Neural cell (in vitro differentiated cells): ENCODE results near the gene DPP10. TPM values are rescaled to one million over a fixed set of nuclear protein-coding genes. Genes with fewer than 3 reads are reported as not detected.
"Not testable (repeated sequence)": the region's sequence is repeated elsewhere in the genome, so short reads cannot be mapped to it uniquely, and the experiment has no call there.

Source experiments
- H2AFZ ChIP-seq: fragments of 200-600, 300-800 bp; sonication (generic), shearing (Covaris generic); 2 replicates; pipeline ENCODE4 v1.6.0; 2014; ENCODE audit warnings: low read depth, mild to moderate bottlenecking, antibody characterized with exemption, low read length, moderate library complexity
- H3F3A ChIP-seq: fragments of 200-600 bp; shearing (Covaris generic); 2 replicates; pipeline ENCODE4 v1.6.1; 2016; ENCODE audit warnings: mild to moderate bottlenecking, moderate library complexity, mixed read lengths, antibody characterized with exemption, low read length; ENCODE audit not compliant: insufficient read depth, poor library complexity, severe bottlenecking
- H3K27ac ChIP-seq: fragments of 200-600, 300-800 bp; sonication (generic), shearing (Covaris generic); 2 replicates; pipeline ENCODE4 v1.5.1; 2014; ENCODE audit warnings: mild to moderate bottlenecking, low read length, moderate library complexity
- H3K27me3 ChIP-seq: fragments of 300-800, 200-600 bp; sonication (generic), shearing (Covaris generic); 2 replicates; pipeline ENCODE4 v1.6.0; 2014; ENCODE audit warnings: mild to moderate bottlenecking, low read depth, low read length, moderate library complexity; ENCODE audit not compliant: insufficient read depth
- H3K36me3 ChIP-seq: fragments of 300-800, 200-600 bp; sonication (generic), shearing (Covaris generic); 2 replicates; pipeline ENCODE4 v1.5.1; 2014; ENCODE audit warnings: mild to moderate bottlenecking, antibody characterized with exemption, low read length, moderate library complexity; ENCODE audit not compliant: insufficient read depth
- H3K4me2 ChIP-seq: fragments of 300-800, 200-600 bp; sonication (generic), shearing (Covaris generic); 2 replicates; pipeline ENCODE4 v1.6.0; 2014; ENCODE audit warnings: mild to moderate bottlenecking, low read length
- H3K4me3 ChIP-seq: fragments of 300-800, 200-600 bp; sonication (generic), shearing (Covaris generic); 2 replicates; pipeline ENCODE4 v1.5.1; 2014; ENCODE audit warnings: mild to moderate bottlenecking, low read length, moderate library complexity
- H3K79me2 ChIP-seq: fragments of 200-600 bp; shearing (Covaris generic); replicated peaks from 2 replicates; pipeline ENCODE4 v1.6.0; 2014; ENCODE audit warnings: mild to moderate bottlenecking, low read length, moderate library complexity; ENCODE audit not compliant: insufficient read depth
- H3K9ac ChIP-seq: fragments of 300-800, 200-600 bp; sonication (generic), shearing (Covaris generic); 2 replicates; pipeline ENCODE4 v1.6.1; 2016; ENCODE audit warnings: mild to moderate bottlenecking, low read length, mixed read lengths
- H3K9me2 ChIP-seq: fragments of 200-600 bp; shearing (Covaris generic); 2 replicates; pipeline ENCODE4 v1.6.1; 2016; ENCODE audit warnings: mild to moderate bottlenecking, low read length, mixed read lengths; ENCODE audit not compliant: insufficient read depth
- H3K9me3 ChIP-seq: fragments of 200-600, 300-800 bp; sonication (generic), shearing (Covaris generic); 2 replicates; pipeline ENCODE4 v1.6.1; 2016; ENCODE audit warnings: mild to moderate bottlenecking, mixed run types, low read length, moderate library complexity, mixed read lengths
- H4K20me1 ChIP-seq: fragments of 200-600 bp; shearing (Covaris generic); 2 replicates; pipeline ENCODE4 v1.6.1; 2016; ENCODE audit warnings: mild to moderate bottlenecking, mixed run types; ENCODE audit not compliant: insufficient read depth
- CTCF ChIP-seq: fragments of 450-650 bp; IDR thresholded peaks from 2 replicates; pipeline ENCODE4 v1.5.1; 2014; ENCODE audit warnings: antibody characterized with exemption, mild to moderate bottlenecking, moderate library complexity; ENCODE audit not compliant: poor library complexity, severe bottlenecking
- EP300 ChIP-seq: fragments of 450-650 bp; conservative IDR thresholded peaks from 2 replicates; pipeline ENCODE4 v1.6.1; 2014; ENCODE audit warnings: antibody characterized with exemption, mild to moderate bottlenecking, moderate library complexity; ENCODE audit not compliant: poor library complexity, severe bottlenecking
- EZH2 ChIP-seq: fragments of 200-600, 300-800 bp; shearing (Covaris generic), sonication (generic); IDR thresholded peaks from 2 replicates; pipeline ENCODE4 v1.6.1; 2014; ENCODE audit warnings: antibody characterized with exemption, low read length, borderline replicate concordance, mild to moderate bottlenecking; ENCODE audit not compliant: insufficient read depth, poor library complexity, severe bottlenecking
- MXI1 ChIP-seq: fragments of 450-650 bp; conservative IDR thresholded peaks from 2 replicates; pipeline ENCODE4 v1.6.1; 2014; ENCODE audit warnings: antibody characterized with exemption, mild to moderate bottlenecking; ENCODE audit not compliant: poor library complexity, severe bottlenecking
- POLR2AphosphoS5 ChIP-seq: IDR thresholded peaks from 2 replicates; pipeline ENCODE4 v1.6.1; 2012
- RAD21 ChIP-seq: fragments of 450-650 bp; conservative IDR thresholded peaks from 2 replicates; pipeline ENCODE4 v1.6.1; 2014; ENCODE audit warnings: antibody characterized with exemption, mild to moderate bottlenecking, moderate library complexity
- REST ChIP-seq: IDR thresholded peaks from 2 replicates; pipeline ENCODE4 v1.6.1; 2012; ENCODE audit warnings: borderline replicate concordance
- SMC3 ChIP-seq: fragments of 450-650 bp; conservative IDR thresholded peaks from 2 replicates; pipeline ENCODE4 v1.6.1; 2014; ENCODE audit warnings: antibody characterized with exemption, mild to moderate bottlenecking, moderate library complexity; ENCODE audit not compliant: poor library complexity
- TAF1 ChIP-seq: IDR thresholded peaks from 2 replicates; pipeline ENCODE4 v1.6.1; 2012; ENCODE audit warnings: low read depth
- polyA plus RNA-seq: library from polyadenylated mRNA; depleted of rRNA; stranded (reverse); fragments of >200 nt; gene quantifications from 2 replicates; pipeline ENCODE4 v1.2.3, GENCODE V29; 2014

DPP10 gene
- polyA plus RNA-seq, 1 donor from 2014 or later = 13.9 TPM

DNA sequence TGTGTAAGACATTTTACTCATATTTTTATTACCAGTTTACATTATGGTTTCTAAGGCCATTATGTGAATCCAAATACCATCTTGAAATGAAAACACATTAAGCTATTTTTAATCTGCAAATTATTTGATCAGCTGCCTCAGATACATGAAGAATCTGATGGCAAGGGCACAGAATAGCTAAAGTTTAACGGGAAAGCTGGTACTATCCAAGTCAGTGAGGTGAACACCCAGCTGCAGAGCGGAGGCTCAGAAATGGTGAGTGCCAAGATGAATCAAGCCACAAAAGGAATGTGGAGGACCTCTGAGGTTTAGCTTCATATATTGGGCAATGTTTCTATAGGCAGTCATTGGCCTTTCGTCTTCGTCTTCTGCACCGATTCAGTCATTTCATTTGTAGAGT is 75.1 kb downstream of the DPP10 start:
- Histone ChIP-seq H3K79me2 (no peaks in the 10 kb centered on the region), H3F3A (no peaks in the 10 kb centered on the region), H3K9ac (no peak overlapping the region), H3K4me2 (no peak overlapping the region), H2AFZ (no peak overlapping the region), H3K36me3 (no peaks in the 10 kb centered on the region), H3K9me3 (no peaks in the 10 kb centered on the region), H4K20me1 (no peaks in the 10 kb centered on the region), H3K4me3 (no peak overlapping the region), H3K27ac (no peak overlapping the region), H3K9me2 (no peaks in the 10 kb centered on the region), H3K27me3 (no peaks in the 10 kb centered on the region)
- TF ChIP-seq POLR2AphosphoS5 = no peak
- TF ChIP-seq REST = no peak

DNA sequence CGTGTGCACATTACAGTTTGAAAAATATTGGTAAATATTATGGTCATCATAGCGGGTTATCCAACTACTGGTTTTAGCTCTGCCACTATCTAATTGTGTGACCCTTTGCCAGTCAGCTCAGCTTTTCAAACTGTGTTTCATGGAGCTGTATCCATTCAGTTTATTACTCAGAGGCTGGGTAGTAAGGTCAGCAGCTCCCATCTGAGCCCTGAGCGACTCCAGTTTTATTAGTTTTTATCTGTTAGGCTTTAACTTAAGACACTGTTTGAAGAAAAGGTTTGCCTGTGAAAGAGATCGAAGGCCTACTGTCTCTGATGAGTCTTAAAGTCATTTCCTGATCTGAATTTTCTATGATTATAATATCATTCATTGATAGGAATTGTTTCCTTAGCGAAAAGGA is 76.3 kb downstream of the DPP10 start:
- Histone ChIP-seq H3K9me2 (no peaks in the 10 kb centered on the region), H4K20me1 (no peaks in the 10 kb centered on the region), H3K27me3 (no peaks in the 10 kb centered on the region), H3F3A (no peaks in the 10 kb centered on the region), H3K9ac (no peak overlapping the region), H3K4me3 (no peak overlapping the region), H3K79me2 (no peaks in the 10 kb centered on the region), H3K4me2 (no peak overlapping the region), H2AFZ (no peak overlapping the region), H3K9me3 (no peaks in the 10 kb centered on the region), H3K36me3 (no peaks in the 10 kb centered on the region), H3K27ac (no peak overlapping the region)
- TF ChIP-seq TAF1 = no peak
- no peak for TF ChIP-seq REST
- no peak for TF ChIP-seq SMC3
- TF ChIP-seq EP300 = no peak
- no peak for TF ChIP-seq CTCF
- TF ChIP-seq MXI1 = no peak
- no peak for TF ChIP-seq EZH2
- TF ChIP-seq RAD21 = no peak
- no peak for TF ChIP-seq POLR2AphosphoS5

GRCh38 chr2:114522612-114523011 is 80.2 kb downstream of the DPP10 start:
- H3K9ac ChIP-seq, H3K9me2 ChIP-seq, H3K27me3 ChIP-seq, H3K79me2 ChIP-seq, H3K27ac ChIP-seq, H3F3A ChIP-seq, H3K36me3 ChIP-seq, H3K4me3 ChIP-seq, H3K9me3 ChIP-seq, H4K20me1 ChIP-seq, H2AFZ ChIP-seq, H3K4me2 ChIP-seq: not testable (repeated sequence)
